Measurements from ENCODE around the gene CMTM5.
"Not testable (repeated sequence)": the region's sequence is repeated elsewhere in the genome, so short reads cannot be mapped to it uniquely, and the experiment has no call there.

Gene CMTM5

DNA sequence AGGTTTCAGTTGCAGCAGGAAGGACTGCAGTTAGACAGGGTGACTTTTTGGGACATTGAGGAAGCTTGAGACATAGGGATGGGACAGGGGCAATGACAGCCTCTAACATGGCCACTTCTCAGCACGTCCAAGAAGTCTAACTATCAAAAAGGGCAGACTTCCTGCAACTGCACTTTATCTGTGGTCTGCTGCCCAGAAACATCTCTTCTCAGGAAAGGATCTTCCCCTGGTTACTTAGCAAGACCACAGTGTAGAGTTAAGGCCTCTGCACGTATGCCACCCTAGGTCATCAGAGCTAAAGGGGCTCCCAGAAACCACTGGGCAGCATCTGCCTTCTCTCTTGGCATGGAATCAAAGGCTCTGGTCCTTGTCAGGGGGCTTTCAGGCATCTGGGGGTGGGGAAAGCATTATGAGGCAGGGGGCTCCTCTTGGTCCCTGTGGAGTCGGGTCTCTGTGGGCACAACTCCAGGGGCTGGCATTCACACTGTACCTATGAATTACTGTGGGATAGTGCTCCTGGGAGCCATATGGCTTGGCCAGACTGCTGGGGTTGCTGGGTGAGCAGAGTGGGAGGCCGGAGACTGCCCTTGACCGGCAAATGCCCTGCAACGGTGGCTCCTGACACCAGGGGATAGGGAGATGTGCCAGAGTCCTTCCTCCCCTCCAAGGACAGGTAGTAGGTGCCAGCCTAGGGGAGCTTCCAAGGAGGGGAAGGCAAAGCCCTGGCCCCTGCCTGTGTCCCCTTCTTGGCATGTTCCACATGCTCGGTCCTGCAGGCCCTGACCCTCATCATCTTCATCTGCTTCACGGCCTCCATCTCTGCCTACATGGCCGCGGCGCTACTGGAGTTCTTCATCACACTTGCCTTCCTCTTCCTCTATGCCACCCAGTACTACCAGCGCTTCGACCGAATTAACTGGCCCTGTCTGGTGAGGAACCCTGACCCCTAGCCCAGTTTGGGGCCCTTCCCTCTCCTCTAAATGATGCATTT is 1.0 kb downstream of the CMTM5 start:
- in situ Hi-C loops (cut with HindIII; ENCODE audit: low sequenced_read_pairs), result no loop called here

DNA sequence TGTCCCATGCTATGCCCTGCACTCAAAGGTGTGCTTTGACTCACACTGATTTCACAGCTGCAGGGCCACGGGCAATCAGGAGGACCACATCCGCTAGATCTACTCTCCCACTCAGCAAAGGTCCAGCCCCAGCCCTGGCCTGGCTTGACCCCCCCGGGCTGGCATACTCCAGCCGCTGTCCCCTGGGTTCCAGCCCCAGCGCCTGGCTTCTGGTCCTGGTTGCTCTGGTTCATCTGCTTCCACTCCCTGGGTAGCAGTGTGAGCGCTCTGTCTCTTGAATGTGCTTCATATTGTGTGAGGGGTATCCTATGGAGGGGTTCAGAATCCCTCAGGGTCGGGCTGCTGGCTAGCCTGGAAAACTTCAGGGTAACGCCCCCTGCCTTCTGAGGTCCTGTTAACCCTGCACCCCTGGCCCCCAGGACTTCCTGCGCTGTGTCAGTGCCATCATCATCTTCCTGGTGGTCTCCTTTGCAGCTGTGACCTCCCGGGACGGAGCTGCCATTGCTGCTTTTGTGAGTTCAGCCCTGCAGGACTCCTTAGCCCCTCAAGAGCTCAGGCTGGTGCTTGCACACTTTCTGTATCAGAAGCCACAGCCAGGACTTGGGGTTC is 1.9 kb downstream of the CMTM5 start:
- in situ Hi-C loops (cut with HindIII; ENCODE audit: low sequenced_read_pairs), result no loop called here

DNA sequence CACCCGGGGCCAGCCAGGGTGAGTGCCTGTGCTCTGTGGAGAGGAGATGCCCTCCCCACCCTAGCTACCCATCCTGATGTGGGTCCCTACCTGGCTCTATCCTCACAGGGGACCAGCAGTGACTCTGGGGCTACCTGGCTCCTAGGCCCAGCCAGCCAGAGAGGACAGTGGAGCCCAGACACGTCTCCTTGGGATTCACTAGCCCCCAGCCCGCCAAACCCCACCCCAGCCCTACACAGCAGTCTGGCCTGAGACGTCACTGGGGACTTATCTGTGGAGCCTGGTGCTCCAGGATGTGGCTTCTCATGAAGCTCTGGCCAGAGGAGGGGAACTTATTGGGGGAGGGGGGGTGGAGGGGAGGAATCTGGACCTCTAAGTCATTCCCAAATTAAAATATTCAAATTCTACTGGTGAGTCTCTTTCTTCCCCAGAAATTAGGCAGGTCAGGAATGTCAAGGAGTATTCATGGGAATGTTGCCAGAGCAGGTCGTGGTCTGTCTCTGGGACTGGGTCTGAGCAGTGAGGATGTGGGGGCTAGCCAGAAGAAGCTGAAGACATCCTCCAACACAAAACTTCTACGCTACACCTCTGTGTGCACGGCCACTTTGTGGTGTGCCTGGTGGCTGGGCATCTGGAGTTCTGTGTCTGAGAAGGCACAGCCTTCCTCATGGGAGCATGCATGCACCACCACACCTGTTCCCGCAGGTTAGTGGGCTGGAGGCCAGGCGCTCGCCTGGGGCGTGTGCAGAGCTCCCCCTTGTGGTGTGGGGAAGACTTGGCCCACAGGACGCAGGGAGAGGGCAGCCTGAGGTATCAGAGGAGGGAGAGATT is 2.7 kb downstream of the CMTM5 start:
- in situ Hi-C loops (cut with HindIII; ENCODE audit: low sequenced_read_pairs), result no loop called here

DNA sequence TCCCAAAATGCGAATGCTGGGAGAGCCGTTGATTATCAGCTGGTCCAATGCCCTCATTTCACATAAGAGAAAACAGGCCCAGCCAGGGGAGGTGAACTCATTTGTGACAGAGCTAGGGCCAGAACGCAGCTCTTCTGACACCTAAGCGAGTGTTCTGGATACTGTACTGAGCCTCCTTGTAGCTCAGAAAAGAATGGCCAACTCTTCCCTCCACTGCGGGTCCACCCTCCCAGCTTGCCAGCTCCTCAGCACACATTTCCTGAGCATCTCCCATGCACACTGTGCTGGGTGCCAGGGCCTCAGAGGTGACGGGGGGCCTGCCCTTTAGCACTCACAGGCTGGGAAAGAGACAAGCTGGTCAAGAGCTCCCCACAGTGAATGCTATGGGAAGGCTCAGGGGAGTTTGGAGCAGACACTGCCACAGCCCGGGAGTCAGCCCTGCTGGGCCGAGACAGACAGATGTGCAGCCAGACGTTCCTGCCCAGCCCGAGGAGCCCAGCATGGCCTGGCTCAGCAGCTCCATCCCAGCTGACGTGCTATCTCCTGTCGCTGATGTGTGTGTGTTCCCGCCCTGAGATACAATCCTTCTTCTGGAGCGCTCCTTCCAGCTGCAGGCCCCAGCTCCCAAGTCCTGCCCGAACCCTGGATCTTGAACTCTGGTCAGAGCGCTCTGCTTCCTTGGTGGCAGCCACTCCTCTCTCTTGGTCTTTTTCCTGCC is 3.5 kb downstream of the CMTM5 start:
- in situ Hi-C loops (cut with HindIII; ENCODE audit: low sequenced_read_pairs), result no loop called here

DNA sequence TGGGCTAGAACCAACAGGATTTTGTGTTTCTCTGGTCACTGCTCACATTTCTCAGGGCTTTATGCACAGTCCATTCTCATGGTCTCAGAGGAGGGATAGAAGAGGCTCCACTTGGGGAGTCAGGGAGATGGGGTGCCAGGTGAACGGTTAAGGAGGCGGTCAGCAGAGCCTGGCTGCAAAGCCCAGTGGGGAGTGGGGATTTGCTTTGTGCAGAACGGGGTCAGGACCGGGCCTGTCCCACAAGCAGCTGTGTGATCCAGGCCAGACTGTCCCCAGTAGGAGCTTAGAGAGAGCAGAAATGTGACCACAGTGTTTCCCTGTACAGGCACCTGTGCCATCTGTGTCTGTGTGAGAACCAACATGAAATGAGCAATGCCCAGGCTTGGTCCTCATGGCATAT is 4.1 kb downstream of the CMTM5 start:
- in situ Hi-C loops (cut with HindIII; ENCODE audit: low sequenced_read_pairs), result no loop called here

DNA sequence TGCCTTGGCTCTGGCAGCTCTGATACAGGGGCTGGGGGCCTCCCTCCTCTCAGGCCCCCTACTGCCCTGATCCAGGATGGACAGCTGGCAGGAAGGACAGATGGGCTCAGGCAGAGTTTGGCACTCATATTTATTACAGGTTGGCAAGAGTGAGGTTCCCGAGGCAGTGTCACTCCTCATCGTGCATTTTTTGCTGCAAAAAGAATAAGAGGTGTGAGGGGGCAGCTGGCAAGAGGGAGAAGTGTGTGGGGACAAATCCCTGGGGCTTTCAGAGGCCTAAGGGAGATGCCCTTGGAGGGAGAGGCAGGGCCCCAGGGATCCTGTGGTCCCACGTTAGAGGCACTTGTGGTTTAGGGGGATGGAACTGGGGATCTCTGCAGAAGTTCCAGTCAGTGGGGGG is 5.0 kb downstream of the CMTM5 start:
- in situ Hi-C loops (cut with HindIII; ENCODE audit: low sequenced_read_pairs), result no loop called here

DNA sequence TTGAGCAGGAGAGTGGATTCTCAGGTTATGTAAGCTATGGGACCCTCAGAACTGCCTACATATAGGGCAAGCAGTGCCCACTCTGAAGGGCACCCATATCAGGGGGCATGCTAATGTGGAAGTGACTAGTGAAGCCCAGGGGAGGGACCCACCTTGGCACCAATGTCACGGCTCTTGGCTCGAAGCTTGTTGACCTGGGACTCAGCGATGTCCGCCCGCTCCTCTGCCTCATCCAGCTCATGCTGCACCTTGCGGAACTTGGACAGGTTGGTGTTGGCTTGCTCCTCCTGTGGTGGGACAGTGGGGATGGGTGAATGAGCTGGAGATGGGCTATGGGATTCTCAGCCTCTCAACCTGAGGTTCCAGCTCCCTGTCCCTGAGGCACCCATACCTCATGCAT is 5.4 kb downstream of the CMTM5 start:
- in situ Hi-C loops (cut with HindIII; ENCODE audit: low sequenced_read_pairs), result no loop called here

DNA sequence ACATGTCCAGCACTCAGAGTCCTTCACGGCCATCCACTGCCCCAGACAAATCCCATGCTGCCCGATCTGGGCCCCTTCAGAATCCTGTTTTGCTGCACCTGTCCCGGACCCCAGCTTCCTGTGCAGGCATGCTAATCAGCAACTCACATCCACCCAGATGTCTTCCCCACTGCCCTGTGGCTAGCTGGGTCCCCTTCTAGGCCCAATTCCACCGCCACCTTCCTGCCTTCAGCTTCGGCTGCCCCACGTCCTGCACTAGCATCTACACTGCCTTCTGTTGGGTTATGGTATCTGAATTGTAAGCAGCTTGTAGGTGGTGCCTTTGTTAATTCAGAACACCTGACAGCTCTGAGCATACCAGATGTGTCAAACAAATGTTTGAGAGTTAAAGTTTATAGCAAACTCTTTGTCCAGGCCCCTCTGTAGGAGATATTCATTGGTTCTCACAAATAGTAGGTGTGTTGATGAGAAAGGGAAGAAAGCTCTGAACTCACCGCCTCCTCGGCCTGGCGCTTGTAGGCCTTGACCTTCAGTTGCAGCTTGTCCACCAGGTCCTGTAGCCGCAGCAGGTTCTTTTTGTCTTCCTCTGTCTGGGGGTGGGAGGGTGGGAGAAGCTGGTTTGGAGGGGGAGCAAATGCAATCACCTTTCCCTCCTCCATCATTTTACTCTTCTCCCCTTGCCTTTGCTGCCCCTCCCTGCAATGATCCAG is 6.0 kb downstream of the CMTM5 start:
- in situ Hi-C loops (cut with HindIII; ENCODE audit: low sequenced_read_pairs), result no loop called here

DNA sequence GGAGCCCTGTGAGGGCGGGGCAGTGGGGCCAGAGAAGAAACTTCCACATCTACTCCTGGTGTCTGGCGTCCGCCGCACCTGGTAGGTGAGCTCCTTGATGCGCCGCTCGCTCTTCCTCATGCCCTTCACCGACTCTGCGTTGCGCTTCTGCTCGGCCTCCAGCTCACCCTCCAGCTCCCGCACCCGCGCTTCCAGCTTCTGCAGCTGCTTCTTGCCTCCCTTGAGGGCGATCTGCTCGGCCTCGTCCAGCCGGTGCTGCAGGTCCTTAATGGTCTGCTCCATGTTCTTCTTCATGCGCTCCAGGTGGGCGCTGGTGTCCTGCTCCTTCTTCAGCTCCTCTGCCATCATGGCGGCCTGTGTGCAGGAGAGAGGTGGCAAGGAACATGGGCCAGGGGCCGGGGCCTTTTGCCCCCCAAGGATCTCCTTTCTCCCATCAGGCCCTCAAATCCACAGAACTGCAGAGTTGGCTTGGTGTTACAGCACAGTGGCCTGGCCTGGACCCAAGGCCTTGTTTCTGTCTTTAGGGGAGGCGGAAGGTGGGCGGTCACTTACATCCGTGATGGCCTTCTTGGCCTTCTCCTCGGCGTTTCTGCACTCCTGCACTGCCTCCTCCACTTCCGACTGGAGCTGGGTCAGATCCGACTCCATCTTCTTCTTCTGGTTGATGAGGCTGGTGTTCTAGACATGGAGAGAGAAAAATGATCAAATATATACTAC is 7.7 kb downstream of the CMTM5 start:
- in situ Hi-C loops (cut with HindIII; ENCODE audit: low sequenced_read_pairs), result no loop called here

DNA sequence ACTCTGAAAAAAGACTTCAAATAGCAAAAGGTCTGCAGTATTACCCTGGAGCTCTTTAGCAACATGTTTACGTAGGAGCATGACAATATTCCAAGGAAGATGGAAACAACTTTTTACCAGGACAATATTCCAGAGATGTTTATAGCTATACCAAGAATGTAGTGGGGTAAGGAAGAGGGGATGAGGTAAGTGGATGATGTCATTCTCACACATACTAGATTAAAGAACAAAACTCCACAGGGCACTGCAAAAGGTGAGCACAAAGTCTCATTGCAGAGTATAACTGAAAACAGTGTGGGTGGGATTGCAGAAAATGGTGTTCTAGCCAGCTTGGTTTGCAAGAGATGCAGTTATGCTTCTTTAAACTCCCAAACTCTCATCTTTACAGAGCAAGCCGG is 8.4 kb downstream of the CMTM5 start:
- in situ Hi-C loops (cut with HindIII; ENCODE audit: low sequenced_read_pairs), result no loop called here

DNA sequence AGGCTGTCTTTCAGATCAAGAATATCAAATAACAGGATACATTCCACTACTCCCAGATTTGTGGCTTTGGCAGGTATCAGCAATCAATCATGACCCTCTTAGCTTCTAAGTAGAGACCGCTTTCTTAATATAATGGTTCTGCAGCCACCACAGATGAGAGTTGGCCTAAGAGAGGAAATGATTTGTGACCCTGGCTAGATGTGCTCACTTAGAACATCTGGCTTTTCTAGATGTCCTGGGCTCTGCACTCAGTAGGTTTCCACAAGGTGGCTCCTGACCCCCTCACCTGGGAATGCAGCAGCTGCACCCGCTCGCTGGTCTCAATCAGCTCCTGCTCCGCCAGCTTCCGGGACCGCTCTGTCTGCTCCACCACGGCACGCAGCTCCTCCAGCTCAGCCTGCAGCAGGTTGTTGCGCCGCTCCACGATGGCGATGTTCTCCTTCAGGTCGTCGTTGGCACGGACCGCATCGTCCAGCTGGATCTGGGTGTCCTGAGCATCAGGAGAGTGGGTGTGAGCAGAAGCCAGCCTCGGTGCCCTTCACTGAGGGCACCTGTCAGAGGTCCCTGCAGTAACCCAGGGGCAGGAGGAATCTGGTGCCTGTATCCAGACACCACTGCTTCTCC is 8.9 kb downstream of the CMTM5 start:
- in situ Hi-C loops (cut with HindIII; ENCODE audit: low sequenced_read_pairs), result no loop called here

DNA sequence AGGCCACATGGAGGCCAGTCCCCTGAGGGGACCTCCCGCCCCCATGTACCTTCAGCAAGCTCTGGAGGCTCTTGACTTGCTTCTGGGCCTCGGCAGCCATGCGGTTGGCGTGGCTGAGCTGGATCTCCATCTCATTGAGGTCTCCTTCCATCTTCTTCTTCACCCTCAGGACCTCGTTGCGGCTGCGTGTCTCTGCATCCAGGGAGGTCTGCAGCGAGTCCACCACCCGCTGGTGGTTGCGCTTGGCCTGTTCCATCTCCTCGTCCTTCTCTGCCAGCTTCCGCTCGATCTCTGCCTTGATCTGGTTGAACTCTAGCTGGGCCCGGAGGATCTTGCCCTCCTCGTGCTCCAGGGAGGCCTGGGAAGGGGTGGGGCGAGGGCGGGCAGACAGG is 9.4 kb downstream of the CMTM5 start:
- in situ Hi-C loops (cut with HindIII; ENCODE audit: low sequenced_read_pairs), result not testable (repeated sequence)

DNA sequence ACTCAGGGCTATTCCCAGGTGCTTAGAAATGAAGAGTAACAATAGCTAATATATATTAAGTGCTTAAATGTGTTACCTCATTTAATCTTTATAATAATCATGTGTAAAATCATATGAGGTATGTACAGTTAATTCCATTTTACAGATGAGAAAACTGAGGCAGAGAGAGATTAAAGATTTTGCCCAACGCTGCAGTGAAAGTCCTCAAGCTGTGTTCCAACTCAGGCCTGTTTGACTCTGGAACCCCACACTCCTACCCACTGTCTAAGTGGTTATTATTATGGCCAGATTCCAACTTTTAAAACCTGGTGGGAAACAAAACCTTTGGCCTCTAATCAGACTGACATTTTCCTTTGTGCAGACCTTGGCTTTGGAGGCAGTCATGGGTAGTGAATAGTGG is 10.2 kb downstream of the CMTM5 start:
- in situ Hi-C loops (cut with HindIII; ENCODE audit: low sequenced_read_pairs), result no loop called here

DNA sequence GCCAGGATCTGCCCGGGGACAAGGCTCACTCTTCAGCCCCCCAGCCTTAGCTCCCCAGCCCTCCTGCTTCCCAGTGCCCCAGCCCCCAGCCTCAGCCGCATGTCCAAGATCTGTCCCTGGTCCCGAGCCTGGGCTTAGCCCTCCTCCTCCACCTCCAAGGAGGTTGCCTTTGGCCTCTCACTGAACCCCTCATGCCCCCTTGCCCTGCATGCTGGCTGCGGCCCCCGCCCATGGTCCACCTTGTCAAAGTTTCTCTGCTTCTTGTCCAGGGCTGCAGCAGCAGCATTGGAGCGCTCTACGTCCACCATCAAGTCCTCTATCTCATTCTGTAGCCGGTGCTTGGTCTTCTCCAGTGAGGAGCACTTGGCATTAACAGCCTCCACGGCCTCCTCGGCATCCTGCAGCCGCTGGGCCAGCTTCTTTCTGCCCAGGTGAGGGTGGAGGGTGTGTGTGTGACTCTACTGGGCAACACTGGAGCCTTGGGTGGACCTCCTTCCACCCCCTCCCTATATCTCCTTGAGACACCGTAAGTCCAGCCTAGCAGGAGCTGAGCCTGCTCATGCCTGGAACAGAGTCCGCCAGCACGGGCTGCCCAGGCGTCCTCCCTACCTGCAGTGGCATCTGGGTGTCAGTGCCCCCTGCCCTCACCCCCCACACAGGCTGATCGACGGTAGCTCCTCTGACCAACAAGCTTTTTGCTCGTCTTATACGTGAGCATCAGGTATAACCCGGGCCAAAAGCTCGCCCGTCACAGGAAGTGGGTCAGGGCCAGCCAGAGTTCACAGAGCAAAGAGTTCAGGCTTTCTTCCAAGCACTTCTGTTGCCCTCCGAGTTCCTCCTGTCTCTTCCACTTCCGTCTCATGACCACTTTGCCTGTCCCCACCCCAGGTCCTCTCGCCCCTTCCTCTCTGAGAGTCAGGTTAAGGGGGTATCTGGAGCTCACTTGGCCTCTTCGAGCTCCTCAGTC is 11.4 kb downstream of the CMTM5 start:
- in situ Hi-C loops (cut with HindIII; ENCODE audit: low sequenced_read_pairs), result no loop called here

DNA sequence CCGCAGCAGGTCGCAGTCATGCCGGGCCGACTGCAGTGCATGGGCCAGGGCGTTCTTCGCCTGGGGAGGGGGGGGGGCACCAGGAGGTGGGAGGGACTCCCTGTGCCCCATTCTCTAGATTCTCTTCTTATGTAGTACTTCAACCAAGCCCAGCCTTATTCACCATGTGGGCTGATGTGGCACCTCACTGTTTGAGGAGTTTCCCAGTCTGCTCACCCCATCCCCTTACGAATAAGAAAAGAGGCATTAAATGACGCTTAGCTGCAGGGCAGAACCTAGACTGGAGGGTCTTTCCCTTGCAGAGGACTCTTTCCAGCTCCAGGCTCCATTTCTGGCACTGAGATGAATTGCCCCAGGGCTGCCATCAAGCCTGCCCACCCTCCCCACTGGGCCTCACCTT is 12.2 kb downstream of the CMTM5 start:
- in situ Hi-C loops (cut with HindIII; ENCODE audit: low sequenced_read_pairs), result no loop called here

DNA sequence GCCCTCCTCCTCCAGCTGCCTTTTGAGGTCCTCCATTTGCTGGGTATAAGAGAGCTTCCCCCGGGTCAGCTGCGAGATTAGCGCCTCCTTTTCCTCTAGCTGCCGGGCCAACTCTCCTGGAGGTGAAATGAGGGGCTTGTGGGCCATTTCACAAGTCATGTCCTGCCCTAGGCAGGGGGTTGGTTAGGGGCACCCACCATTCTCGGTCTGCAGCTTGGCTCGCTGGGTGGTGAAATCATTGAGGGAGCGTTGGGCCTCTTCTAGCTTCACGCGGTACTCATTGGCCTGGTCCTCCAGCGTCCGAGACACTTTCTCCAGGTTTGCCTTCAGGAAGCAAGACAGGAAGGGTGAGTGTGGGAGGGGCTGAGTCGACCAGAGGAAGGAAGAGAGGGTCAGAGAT is 12.6 kb downstream of the CMTM5 start:
- in situ Hi-C loops (cut with HindIII; ENCODE audit: low sequenced_read_pairs), result no loop called here

DNA sequence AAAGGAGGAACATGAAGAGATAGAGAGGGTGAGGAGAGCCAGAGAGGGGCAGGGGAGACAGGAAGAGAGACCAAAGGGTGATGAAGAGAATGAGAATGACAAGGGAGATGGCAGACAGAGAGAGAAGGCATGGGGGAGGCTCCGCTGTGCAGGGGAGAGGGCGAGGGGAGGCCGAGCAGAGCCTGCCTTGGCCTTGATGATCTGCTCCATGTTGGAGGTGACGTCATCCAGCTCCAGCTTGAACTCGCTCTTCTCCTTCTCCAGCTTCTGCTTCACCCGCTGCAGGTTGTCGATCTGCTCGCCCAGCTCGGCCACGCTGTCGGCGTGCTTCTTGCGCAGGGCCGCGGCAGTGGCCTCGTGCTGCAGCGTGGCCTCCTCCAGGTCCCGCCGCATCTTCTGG is 13.0 kb downstream of the CMTM5 start:
- in situ Hi-C loops (cut with HindIII; ENCODE audit: low sequenced_read_pairs), result not testable (repeated sequence)

DNA sequence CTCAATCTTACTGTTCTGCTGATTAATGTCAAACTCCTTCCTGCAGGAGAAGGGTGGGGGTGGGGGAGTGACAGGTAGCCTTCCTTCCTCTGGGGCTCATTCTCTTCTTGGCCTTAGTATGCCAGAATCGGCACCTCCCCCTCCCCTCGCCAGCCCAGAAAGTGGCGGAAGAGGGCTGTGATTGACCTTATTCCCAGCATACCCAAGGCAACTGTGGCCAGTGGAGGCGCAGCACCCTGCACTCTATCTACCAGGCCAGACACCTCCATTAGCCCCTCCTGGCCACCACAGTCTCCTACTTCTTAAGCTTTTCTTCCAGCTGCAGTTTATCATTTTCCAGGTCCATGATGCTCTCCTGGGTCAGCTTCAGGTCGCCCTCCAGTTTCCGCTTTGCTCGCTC is 15.8 kb downstream of the CMTM5 start:
- in situ Hi-C loops (cut with HindIII; ENCODE audit: low sequenced_read_pairs), result no loop called here
